HPDE6-E6E7 (cell line): ENCODE results near the gene MAGIX.

Experiments
- DNase-seq: peaks from one replicate; pipeline ENCODE4 v3.0.0; 2011; ENCODE audit warnings: missing footprints; ENCODE audit errors: extremely low spot score

The MAGIX gene

GRCh38 chrX:49183701-49184281 lies 21.2 kb downstream of the MAGIX start:
- DNase-seq = no peak

DNA sequence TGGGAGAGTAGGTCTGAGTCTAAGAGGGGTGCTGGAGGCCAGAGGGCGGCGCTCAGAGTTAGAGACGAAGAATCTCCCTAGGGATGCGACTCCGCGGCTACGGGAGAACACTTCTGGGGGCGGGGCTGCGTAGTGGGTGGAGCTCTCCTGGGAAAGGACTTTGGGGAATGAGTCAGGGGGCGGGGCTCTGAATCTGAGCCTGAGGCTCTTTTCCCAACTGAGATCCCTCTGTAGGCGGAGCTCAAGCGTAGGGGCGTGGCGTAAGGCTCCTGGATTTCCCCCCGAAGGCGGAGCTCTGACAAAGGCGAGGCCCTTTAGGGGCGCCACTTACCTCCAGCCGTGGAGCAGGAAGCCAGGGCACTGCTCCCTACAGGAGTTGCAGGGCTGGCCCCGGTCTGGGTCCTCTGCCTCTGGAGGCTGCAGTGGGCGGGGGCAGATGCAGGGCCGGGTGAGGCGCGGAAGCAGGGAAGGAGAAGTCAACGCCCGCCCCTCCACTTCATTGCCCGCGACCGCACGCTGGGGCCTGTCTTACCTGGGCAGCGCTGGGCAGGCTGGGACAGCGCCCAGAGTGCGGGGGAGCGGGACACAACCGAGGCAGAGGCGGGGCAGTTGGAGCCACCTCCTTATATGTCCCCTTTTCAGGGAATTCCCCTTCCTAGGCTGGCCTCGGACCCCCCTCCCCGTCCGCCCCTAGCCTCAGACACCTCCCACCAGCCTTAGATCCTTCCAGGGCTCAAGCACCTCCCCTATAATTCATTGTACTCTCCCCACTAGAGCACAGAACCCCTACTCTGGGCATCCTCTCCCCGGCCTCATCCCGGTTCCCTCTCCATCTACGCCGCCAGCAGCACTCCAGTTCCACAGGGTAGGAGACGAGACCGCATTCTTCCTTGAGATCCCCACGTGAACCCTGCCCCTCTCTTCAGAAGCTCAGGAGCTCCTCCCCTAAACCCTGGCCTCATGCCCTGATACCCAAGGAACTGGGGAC lies 22.0 kb downstream of the MAGIX start:
- DNase-seq = peak; percentile 63

GRCh38 chrX:49186125-49187027 lies 23.8 kb downstream of the MAGIX start, which contains the start of gene PRICKLE3:
Gene PRICKLE3, minus strand, starts transcription at chrX:49186373. Its CDS starts 76 bp downstream, at chrX:49186297.
- DNase-seq = no peak

DNA sequence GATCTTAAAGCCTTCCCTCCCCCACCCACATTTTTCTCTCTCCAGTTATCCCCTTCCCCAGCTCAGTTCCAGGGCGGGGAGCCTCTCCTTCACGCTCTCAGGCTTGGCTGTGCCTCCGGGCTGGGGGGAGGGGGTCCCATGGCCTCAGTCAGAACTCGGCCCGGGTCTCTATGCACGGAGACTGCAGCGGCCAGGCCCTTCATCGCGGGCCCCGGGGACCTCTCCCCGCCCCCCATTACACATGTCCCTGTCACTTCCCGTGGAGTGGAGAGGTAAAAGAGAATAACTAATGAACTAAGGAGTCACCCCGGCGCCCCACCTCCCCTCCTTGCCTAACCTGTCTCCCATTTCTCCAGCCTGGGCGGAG lies 24.5 kb downstream of the MAGIX start:
- no peak for DNase-seq

- no peak for DNase-seq
Observed at GRCh38 chrX:49187526-49187925, 25.0 kb downstream of the MAGIX start.

DNA sequence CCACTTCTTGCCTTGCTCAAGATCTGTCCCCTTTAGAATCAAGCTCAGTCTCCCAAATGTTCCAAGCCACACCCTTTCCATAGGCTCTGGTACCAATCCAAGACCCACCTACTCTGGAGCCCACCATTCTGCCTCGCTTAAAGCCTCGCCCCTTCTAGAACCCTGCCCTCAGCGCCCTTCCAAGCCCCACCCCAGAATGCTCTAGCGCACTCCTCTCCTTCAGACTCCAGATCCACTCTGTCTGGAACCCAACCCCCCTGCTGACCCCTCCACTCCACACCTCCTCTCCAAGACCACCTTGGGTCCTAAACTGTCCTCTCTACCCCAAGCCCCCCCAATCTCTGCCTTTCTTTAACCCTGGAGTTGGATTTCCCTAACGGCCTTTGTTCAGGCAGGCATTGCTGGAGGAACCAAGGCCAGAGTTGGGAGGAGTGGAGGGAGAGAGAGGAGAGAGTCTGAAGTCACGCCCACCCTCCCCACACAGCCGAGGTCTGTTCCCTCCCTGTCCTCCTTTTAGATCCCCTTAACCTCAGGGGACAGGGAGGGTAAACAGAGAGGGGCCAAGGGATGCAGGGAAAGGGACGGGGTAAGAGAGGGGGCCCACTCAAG lies 26.0 kb downstream of the MAGIX start:
- DNase-seq = no peak

DNA sequence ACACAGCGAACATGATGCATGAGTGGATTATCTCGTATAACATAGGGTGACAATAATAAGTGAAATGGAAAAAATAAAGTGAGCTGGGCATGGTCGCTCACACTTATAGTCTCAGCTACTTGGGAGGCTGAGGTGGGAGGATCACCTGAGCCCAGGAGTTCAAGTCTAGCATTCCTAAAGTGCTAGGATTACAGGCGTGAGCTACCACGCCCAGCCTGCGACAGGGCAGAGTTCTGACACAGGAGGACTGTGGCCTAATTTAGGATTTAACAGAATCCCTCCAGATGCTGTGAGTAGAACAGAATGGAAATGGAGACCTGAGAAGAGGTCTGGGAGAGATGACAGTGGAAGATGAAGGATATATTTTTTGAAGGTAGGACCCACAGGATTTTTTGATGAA lies 27.0 kb downstream of the MAGIX start:
- no peak for DNase-seq

- peak; percentile 71 for DNase-seq
Observed at GRCh38 chrX:49190821-49191573, 28.4 kb downstream of the MAGIX start.

DNA sequence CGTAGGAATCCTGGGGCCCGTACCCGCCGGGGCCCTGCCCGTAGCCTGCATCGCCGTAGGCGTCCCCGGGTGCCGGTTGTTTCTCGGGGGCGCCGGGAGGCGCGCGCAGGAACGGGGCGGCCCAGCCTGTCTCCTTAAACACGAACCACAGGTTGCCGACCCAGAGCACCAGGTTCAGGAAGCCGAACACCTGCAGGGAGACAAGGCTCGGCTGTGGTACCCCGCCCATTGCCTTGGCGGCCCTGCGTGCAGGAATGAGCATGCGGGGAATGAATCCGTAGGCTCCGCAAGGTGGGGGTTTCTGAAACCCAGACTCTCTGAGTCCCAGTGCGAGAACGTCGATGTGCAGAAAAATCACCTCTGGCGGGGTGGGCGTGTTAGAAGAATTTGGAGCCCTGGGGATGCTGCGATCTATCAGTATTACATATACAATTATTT lies 29.0 kb downstream of the MAGIX start:
- no peak for DNase-seq

DNA sequence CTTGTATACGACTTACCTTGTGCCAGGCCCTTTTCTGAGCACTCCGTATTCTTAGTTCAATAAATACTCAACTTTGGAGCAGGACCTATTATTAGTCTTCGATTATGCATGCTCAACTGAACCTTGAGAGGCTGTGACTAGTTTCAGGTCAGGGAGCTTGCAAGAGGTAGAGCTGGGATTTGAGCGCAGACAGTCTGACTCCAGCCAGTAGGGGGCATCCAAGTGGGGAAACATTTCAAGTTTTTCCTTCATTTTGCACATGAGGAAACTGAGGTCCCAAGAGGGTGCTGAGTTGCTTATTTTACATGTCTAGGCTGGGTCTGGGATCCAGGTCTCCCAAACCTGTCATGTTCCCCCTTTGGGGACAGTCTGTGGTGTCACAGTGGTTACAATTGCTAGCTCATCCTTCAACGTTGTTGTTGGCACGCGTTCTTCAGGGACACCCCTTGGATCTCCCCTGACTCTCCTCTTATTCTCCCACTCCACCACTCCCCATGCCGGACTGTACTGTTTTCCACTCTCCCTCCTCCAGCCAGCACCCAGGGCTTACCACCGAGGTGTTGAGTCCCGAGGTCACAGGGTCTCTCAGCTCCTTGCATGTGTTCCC lies 30.3 kb downstream of the MAGIX start:
- no peak for DNase-seq

DNA sequence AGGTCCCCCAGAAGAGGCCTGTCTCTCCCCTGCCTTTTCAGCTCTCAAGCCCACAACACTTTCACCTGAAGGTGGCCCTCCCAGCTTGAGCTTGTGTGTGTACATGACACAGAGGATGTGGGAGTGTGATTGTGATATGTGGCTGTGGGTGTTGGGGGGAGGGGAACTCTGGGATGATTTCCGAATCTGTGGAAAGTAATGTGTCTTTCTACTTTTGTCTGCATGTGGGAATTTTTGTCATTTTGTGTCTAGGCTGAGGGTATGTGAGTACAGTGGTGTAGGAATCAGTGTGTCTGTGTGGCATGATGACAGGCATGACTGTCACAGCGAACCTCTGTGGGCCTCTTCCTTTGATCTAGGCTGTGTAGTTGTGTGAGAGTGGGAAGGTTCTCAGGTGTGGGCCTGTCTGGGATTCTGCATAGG lies 31.0 kb downstream of the MAGIX start:
- DNase-seq = no peak

GRCh38 chrX:49197543-49198087 lies 35.1 kb downstream of the MAGIX start:
- DNase-seq = no peak

DNA sequence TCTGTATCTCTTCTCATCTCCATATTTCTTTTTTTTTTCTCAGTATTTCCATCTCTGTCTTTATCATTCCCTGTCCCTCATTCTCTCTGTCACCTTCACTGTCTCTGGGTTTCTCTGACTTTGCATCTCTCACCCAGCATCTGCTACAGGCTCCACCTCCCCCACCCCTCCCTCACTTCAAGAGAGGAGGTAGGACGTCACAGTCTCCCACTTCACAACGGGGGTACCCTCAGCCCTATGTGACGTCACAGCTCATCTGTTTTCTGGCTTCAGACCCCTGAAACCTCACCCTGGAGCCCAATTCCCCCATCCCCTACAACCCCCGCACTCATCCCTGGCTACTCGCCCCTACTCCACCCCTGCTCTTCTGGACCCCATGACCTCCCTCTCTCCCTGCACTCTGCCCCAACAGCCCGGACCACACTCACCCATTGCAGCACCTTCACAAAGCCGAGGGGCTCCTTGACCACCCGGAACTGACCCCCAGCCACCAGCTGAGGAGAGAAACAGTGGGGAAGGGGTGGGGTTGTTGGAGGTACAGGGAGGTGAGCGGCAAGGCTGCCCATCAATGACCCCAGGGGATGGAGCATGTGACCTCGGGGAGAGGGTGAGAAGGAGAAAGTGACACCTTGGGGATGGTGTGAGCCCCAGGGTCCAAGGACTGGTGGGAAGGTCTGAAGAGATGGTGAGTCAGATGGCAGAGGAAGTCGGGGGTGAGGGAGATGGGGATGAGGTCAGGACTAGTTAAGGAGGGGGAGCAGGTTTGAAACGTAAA lies 36.2 kb downstream of the MAGIX start:
- DNase-seq = no peak

- DNase-seq = no peak
Observed at GRCh38 chrX:49199315-49199595, 36.7 kb downstream of the MAGIX start.

- DNase-seq = peak; percentile 67
Observed at GRCh38 chrX:49199906-49200771, 37.6 kb downstream of the MAGIX start, which contains the start of gene SYP. Gene SYP, minus strand, starts transcription at chrX:49200193. Its CDS starts 7 bp downstream, at chrX:49200186.

DNA sequence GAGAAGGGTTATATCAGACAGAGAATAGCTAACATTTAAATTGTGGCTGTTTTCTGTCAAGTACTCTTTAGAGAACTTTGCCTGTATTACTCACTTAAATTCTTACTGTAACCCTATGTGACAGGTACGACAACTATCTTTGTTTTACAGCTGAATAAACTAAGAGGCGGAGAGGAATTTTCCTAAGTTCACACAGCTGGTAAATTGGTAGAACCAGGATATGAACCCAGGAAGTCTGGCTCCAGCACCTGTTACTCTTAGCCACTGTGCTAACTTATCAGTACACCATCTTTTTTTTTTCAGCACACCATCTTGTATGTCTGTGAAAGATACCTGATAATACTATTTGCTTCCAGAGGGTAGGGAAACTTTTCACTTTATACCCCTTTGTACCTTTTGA lies 39.5 kb downstream of the MAGIX start:
- DNase-seq = no peak

GRCh38 chrX:49203536-49203935 lies 41.0 kb downstream of the MAGIX start:
- DNase-seq = no peak

- no peak for DNase-seq
Observed at GRCh38 chrX:49204017-49204416, 41.5 kb downstream of the MAGIX start.
